Ishikawa (cell line): ENCODE results near the gene CACYBP.

Experiments
- CEBPB ChIP-seq: IDR thresholded peaks from 2 replicates; pipeline ENCODE4 v1.6.1; 2012
- CREB1 ChIP-seq: IDR thresholded peaks from 2 replicates; pipeline ENCODE4 v1.6.1; 2012; ENCODE audit warnings: low read depth
- EGR1 ChIP-seq: IDR thresholded peaks from 2 replicates; pipeline ENCODE4 v1.6.1; 2012
- EP300 ChIP-seq: IDR thresholded peaks from 2 replicates; pipeline ENCODE4 v1.6.1; 2012; ENCODE audit warnings: borderline replicate concordance
- FOXM1 ChIP-seq: IDR thresholded peaks from 2 replicates; pipeline ENCODE4 v1.6.1; 2012; ENCODE audit warnings: low read depth, borderline replicate concordance
- MAX ChIP-seq: IDR thresholded peaks from 2 replicates; pipeline ENCODE4 v1.6.1; 2012
- NFIC ChIP-seq: IDR thresholded peaks from 2 replicates; pipeline ENCODE4 v1.6.1; 2012
- RAD21 ChIP-seq: IDR thresholded peaks from 2 replicates; pipeline ENCODE4 v1.6.1; 2012; ENCODE audit warnings: low read depth
- REST ChIP-seq: IDR thresholded peaks from 2 replicates; pipeline ENCODE4 v1.6.1; 2012; ENCODE audit warnings: low read depth, mild to moderate bottlenecking
- TAF1 ChIP-seq: IDR thresholded peaks from 2 replicates; pipeline ENCODE4 v1.6.1; 2012; ENCODE audit warnings: low read depth, mild to moderate bottlenecking
- TCF12 ChIP-seq: IDR thresholded peaks from 2 replicates; pipeline ENCODE4 v1.6.1; 2012; ENCODE audit warnings: low read depth
- TEAD4 ChIP-seq: IDR thresholded peaks from 2 replicates; pipeline ENCODE4 v1.6.1; 2012
- USF1 ChIP-seq: IDR thresholded peaks from 2 replicates; pipeline ENCODE4 v1.6.1; 2012
- YY1 ChIP-seq: IDR thresholded peaks from 2 replicates; pipeline ENCODE4 v1.6.1; 2012; ENCODE audit warnings: low read depth
- ZBTB7A ChIP-seq: IDR thresholded peaks from 2 replicates; pipeline ENCODE4 v1.6.1; 2012; ENCODE audit warnings: low read depth

CACYBP gene

GRCh38 chr1:175013445-175013844 is 13.7 kb downstream of the CACYBP start:
- TF ChIP-seq USF1 (no peak), FOXM1 (no peak), CREB1 (no peak), TCF12 (no peak), CEBPB (no peak), NFIC (no peak), TEAD4 (no peak)

GRCh38 chr1:175015243-175015642 is 15.5 kb downstream of the CACYBP start:
- TF ChIP-seq CREB1 (no peak), TEAD4 (no peak), FOXM1 (no peak), REST (no peak), EGR1 (no peak), EP300 (no peak), MAX (no peak), NFIC (no peak), USF1 (no peak), CEBPB (no peak), YY1 (no peak), RAD21 (no peak), TAF1 (no peak), ZBTB7A (no peak), TCF12 (no peak)

GRCh38 chr1:175019524-175019923 is 19.8 kb downstream of the CACYBP start:
- no peak for TF ChIP-seq FOXM1
- TF ChIP-seq EP300 = no peak
- no peak for TF ChIP-seq CREB1
- no peak for TF ChIP-seq TEAD4
- TF ChIP-seq RAD21 = no peak
- no peak for TF ChIP-seq ZBTB7A
- TF ChIP-seq TCF12 = no peak
- no peak for TF ChIP-seq NFIC
- no peak for TF ChIP-seq EGR1
- no peak for TF ChIP-seq REST

GRCh38 chr1:175023043-175023921 is 23.5 kb downstream of the CACYBP start, which contains the start of gene MRPS14:
MRPS14 (minus strand) TSS chr1:175023425; CDS start chr1:175023408, 17 bp downstream.
- TF ChIP-seq TCF12 = peak; percentile 74
- peak; percentile 93 for TF ChIP-seq TAF1
- no peak for TF ChIP-seq EP300
- no peak for TF ChIP-seq RAD21
- TF ChIP-seq NFIC = no peak; the same call in 1 of the 2 replicates
- no peak for TF ChIP-seq FOXM1
- peak; percentile 59 for TF ChIP-seq TEAD4
- peak; percentile 98 for TF ChIP-seq YY1
- peak; percentile 57 for TF ChIP-seq MAX
- TF ChIP-seq CREB1 = peak; percentile 54; the same call in 1 of the 2 replicates
- TF ChIP-seq USF1 = no peak

GRCh38 chr1:175024773-175025172 is 25.0 kb downstream of the CACYBP start:
- TF ChIP-seq NFIC (no peak), EGR1 (no peak), YY1 (no peak), USF1 (no peak), REST (no peak), TEAD4 (no peak), FOXM1 (no peak), TAF1 (no peak), CEBPB (no peak), TCF12 (no peak), RAD21 (no peak), CREB1 (no peak), ZBTB7A (no peak), EP300 (no peak), MAX (no peak)
